HG02938 (cell line): ENCODE data around the gene ATP2A3.

Experiments
- ATAC-seq: cut with Tn5 transposase; IDR thresholded peaks from one replicate; pipeline ENCODE4 v1.9.1; 2021; ENCODE audit warnings: mild to moderate bottlenecking, moderate library complexity; ENCODE audit not compliant: unreplicated experiment

ATP2A3 gene

GRCh38 chr17:3875317-3875716 is 88.9 kb downstream of the ATP2A3 start:
- ATAC-seq, result no peak
